Left lung (tissue), 10 donors: ENCODE measurements around the gene ANKRD2. TPM values are rescaled to one million over a fixed set of nuclear protein-coding genes. Genes with fewer than 3 reads are reported as not detected.

Source experiments
- ATAC-seq: fragments of 200-7000 bp; cut with Tn5 transposase; one replicate; pipeline ENCODE4 v1.9.1; 2020; ENCODE audit warnings: moderate library complexity
- DNase-seq, 4 donors: peaks; one replicate each; pipeline ENCODE4 v3.0.0-alpha.2; 2013 to 2020
- H3K27ac ChIP-seq, 2 donors: fragments of 200-600 bp; sonication (generic) in 1 of 2; one replicate each; pipeline versions ENCODE4 v1.5.0 to v1.8.0; 2020 to 2021
- H3K27me3 ChIP-seq, 2 donors: fragments of 200-600 bp; sonication (generic) in 1 of 2; one replicate each; pipeline versions ENCODE4 v1.5.0 to v1.8.0; 2020 to 2021
- H3K36me3 ChIP-seq, 2 donors: fragments of 200-600 bp; sonication (generic) in 1 of 2; one replicate each; pipeline versions ENCODE4 v1.5.0 to v1.8.0; 2020 to 2021
- H3K4me1 ChIP-seq, 2 donors: fragments of 200-600 bp; one replicate each; pipeline ENCODE4 v1.8.0; 2021
- H3K4me3 ChIP-seq, 2 donors: fragments of 200-600 bp; sonication (generic) in 1 of 2; one replicate each; pipeline versions ENCODE4 v1.5.0 to v1.8.0; 2020 to 2021; ENCODE audit warnings: mild to moderate bottlenecking in 1 of 2
- H3K9me3 ChIP-seq, 2 donors: fragments of 200-600 bp; sonication (generic) in 1 of 2; one replicate each; pipeline versions ENCODE4 v1.5.0 to v1.8.0; 2020 to 2021
- intact Hi-C, 2 donors: fragments of 100-400 bp; cut with DNase I; formaldehyde crosslinking; loops; one replicate each; pipeline versions ENCODE4 v1.11.2 to v1.14.2; 2022
- polyA plus RNA-seq, 6 donors: library from polyadenylated mRNA; unstranded; fragments of 120-200 nt; gene quantifications; one replicate each; pipeline ENCODE4 v1.2.1, GENCODE V29; 2013; ENCODE audit not compliant: insufficient read length in 6 of 6
- total RNA-seq, 2 donors: library from RNA; stranded (reverse); fragmentation: NEBNext Ultra II Directional; extraction: Animal tissue kit (Norgen Biotek cat#: 25700); gene quantifications; one replicate each; pipeline ENCODE4 v1.2.1, GENCODE V29; 2021
- TF ChIP-seq, protein P1 (sequence below), 2 donors: fragments of 200-600 bp; sonication (generic) in 1 of 2; IDR thresholded peaks; one replicate each; pipeline versions ENCODE4 v1.5.0 to v1.8.0; 2021; ENCODE audit warnings: antibody characterized with exemption in 2 of 2
- donor health status: DM: no; HTN: yes; CAD: no.
- donor health status: DM: no; HTN: no; CAD: no.

ANKRD2 gene
- total and polyA plus RNA-seq, 8 donors = 0.18 to 1.9 (median 0.27) TPM

DNA sequence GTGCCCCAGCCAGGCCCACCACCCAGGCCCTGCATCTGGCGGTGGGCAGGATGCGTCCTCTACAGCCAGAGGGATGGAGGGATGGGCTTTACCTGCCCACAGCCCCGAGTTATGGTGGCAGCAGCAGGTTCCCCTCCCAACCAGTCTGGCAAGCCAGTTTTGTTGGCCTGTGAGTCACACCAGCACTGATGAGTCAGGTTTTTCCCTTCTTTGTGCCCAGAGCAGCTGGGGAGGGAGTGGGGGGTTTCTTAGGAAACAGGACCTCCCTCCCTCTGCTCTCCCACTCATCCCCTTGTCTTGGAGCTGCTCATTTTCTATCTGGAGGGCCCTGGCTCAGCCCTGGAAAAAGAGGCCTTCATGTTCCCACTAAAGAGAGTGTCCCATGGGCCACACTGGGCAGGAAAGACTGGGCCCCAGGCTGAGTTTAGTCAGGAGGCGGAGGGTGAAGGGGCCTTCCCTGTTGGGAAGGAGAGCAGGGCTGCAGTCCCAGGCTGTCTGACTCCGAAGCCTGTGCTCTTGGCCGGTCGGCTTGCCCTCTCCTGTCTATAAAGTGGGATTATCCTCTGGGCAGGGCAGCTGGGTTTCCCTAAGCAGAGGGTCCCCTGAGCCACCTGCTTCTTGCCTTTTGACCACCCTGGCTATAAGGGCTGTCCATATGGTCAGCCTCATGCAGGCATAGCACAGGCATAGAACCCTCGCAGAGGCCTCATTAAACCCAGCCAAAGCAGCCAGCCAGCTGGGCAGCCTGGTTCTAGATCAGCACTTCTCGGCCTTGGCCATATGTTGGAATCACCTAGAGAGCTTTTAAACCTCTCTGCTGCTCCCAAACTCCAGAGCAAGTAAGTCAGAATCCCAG lies 30.2 kb upstream of the ANKRD2 start:
- Histone ChIP-seq H3K4me1 (peaks cover 34 to 61% of the 10 kb centered on the region in 2 donors), H3K36me3 (no peaks in the 10 kb centered on the region), H3K9me3 (no peaks in the 10 kb centered on the region), H3K27me3 (no peaks in the 10 kb centered on the region), H3K4me3 (no peak overlapping the region), H3K27ac (peak overlapping the region; percentile 87 to 92)
- DNase-seq = peak in 1 of 4 donors; percentile 81
- ATAC-seq = peak; percentile 79
- TF ChIP-seq, protein P1, sequence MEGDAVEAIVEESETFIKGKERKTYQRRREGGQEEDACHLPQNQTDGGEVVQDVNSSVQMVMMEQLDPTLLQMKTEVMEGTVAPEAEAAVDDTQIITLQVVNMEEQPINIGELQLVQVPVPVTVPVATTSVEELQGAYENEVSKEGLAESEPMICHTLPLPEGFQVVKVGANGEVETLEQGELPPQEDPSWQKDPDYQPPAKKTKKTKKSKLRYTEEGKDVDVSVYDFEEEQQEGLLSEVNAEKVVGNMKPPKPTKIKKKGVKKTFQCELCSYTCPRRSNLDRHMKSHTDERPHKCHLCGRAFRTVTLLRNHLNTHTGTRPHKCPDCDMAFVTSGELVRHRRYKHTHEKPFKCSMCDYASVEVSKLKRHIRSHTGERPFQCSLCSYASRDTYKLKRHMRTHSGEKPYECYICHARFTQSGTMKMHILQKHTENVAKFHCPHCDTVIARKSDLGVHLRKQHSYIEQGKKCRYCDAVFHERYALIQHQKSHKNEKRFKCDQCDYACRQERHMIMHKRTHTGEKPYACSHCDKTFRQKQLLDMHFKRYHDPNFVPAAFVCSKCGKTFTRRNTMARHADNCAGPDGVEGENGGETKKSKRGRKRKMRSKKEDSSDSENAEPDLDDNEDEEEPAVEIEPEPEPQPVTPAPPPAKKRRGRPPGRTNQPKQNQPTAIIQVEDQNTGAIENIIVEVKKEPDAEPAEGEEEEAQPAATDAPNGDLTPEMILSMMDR (IDR thresholded peaks at IDR 0.05) = no peak
- intact Hi-C loops = no loop called here

DNA sequence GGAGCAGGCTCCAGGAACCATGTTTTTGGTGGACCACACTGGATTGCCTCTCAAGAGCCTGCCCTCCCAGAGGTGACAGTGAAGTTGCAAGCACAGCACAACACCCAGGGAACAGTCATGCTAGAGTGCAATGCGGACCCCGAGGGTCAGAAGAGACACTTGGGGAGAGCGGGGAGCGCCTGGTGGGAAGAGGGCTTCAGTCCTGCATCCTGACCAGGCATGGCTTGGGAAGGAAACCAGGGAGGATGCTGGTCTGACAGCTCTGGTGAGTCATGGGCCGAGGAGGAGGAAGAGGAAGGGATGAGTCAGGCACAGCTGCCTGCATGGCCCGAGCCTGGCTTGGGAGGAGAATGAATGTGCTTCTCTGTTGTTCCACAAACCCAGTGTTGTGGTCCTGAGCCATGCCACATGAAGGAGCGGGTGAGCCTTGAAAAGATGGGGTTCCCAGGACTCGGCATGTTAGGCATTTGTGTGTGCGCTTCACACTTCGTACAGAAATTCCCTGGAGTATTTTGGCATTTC lies 29.5 kb upstream of the ANKRD2 start:
- Histone ChIP-seq H3K9me3 (no peaks in the 10 kb centered on the region), H3K4me1 (peaks cover 34 to 66% of the 10 kb centered on the region in 2 donors), H3K4me3 (no peak overlapping the region), H3K27ac (peak overlapping the region; percentile 87 to 92), H3K27me3 (no peaks in the 10 kb centered on the region), H3K36me3 (no peaks in the 10 kb centered on the region)
- ATAC-seq (peak; percentile 85), DNase-seq (peak in 2 of 4 donors; percentile 89 to 91)
- intact Hi-C loops = no loop called here
- TF ChIP-seq, protein P1 (IDR thresholded peaks at IDR 0.05) = no peak

DNA sequence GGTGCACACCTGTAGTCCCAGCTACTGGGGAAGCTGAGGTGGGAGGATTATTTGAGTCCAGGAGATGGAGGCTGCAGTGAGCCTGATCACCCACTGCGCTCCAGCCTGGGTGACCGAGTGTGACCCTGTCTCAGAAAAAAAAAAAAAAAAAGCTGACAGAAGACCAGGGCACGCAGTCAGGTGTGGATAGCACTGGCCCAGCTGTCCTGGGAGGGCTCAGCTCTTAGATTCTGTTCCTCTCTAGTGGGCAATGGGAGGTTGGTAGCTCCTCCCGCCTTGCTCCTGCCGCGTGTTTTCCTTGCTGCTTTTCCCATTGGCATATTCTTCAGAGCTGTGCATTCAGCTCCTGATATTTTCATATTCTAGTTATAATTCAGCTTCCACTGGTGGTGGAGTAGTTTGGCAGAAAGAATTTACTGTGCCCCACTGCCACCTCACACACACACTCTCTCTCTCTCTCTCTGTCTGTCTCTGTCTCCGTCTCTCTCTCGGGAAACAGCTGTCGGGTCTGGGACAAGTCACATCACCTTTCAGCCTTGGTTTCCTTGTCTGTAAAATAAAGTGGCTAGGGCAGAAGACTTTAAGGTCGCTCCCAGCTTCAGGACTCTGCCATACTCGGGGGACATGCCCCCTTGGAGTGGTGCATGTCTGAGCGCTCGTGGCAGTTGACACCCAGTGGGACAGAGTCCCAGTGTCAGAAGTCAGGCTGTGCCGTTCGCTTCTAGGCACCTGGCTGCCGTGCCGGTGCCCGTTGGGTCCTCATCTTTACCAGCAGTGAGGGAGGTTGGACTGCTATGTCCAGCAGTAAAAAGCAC lies 25.9 kb upstream of the ANKRD2 start:
- peak in 1 of 4 donors; percentile 22 for DNase-seq
- ATAC-seq = no peak
- Histone ChIP-seq H3K4me3 (no peak overlapping the region), H3K9me3 (no peaks in the 10 kb centered on the region), H3K4me1 (peaks cover 24 to 50% of the 10 kb centered on the region in 2 donors), H3K36me3 (no peaks in the 10 kb centered on the region), H3K27me3 (no peaks in the 10 kb centered on the region), H3K27ac (no peak overlapping the region)
- TF ChIP-seq, protein P1 (IDR thresholded peaks at IDR 0.05) = no peak
- intact Hi-C loops = no loop called here

DNA sequence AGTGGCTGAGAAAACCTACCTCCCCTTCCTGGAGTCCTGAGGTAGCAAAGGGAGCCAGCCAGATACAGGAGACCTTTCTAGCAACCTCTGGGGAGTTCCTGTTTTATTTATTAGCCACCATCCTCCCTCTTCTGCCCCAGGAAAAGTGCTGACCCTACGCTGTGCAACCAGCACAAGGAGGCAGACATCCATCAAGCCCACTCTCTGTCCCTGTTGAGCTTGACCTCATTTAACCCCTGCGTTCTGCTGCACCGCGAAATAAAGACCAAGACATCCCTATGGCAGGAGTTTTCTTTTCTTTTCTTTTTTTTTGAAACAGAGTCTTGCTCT lies 25.3 kb upstream of the ANKRD2 start:
- Histone ChIP-seq H3K27me3 (no peaks in the 10 kb centered on the region), H3K9me3 (no peaks in the 10 kb centered on the region), H3K4me1 (peaks cover 21 to 45% of the 10 kb centered on the region in 2 donors), H3K36me3 (no peaks in the 10 kb centered on the region), H3K4me3 (no peak overlapping the region), H3K27ac (no peak overlapping the region)
- DNase-seq = peak in 1 of 4 donors; percentile 23
- ATAC-seq = no peak
- TF ChIP-seq, protein P1 (IDR thresholded peaks at IDR 0.05) = no peak
- intact Hi-C loops = no loop called here

DNA sequence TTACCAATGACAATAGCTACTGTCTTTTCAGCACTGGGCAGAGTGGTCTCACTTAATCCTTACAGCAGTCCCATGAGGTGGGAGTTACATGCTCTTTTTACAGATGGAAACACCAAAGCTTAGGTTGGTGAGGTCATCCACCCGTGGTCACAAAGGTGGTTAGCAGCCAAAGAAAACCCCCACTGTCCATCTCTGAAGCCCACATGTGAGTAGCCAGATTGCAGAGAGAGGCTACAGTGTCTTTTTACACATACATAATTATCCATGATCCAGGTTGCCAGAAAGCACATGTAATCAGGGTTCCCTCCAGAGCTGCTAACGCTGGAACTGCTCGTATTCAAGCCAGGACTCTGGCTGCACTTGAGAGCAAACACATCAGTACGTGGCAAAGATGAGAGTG lies 24.6 kb upstream of the ANKRD2 start:
- H3K27me3 ChIP-seq = no peaks in the 10 kb centered on the region
- H3K9me3 ChIP-seq = no peaks in the 10 kb centered on the region
- ATAC-seq (no peak), DNase-seq (peak in 1 of 4 donors; percentile 7)
- intact Hi-C loops = no loop called here
- no peak overlapping the region for H3K4me3 ChIP-seq
- no peak overlapping the region for H3K27ac ChIP-seq
- TF ChIP-seq, protein P1 (IDR thresholded peaks at IDR 0.05) = no peak
- peaks cover 13 to 37% of the 10 kb centered on the region in 2 donors for H3K4me1 ChIP-seq
- H3K36me3 ChIP-seq = no peaks in the 10 kb centered on the region
